ENCODE data around the gene NRXN2.

NRXN2 gene

GRCh38 chr11:64723117-64723906 lies at the start of gene NRXN2:
NRXN2 (minus strand) TSS chr11:64723197; CDS start chr11:64713699, 9,498 bp downstream.
- peak; percentile 63 for DNase-seq (ENCODE audit: low spot score)

GRCh38 chr11:64772303-64773018 lies 49.5 kb upstream of the NRXN2 start:
- no peak for DNase-seq (ENCODE audit: low spot score)

- DNase-seq (ENCODE audit: low spot score): no peak
These were observed 48.9 kb upstream of the NRXN2 start for GRCh38 chr11:64771861-64772260.

GRCh38 chr11:64770120-64770519 lies 47.1 kb upstream of the NRXN2 start:
- no peak for DNase-seq (ENCODE audit: low spot score)

GRCh38 chr11:64769283-64769682 lies 46.3 kb upstream of the NRXN2 start:
- no peak for DNase-seq (ENCODE audit: low spot score)

GRCh38 chr11:64768300-64768694 lies 45.3 kb upstream of the NRXN2 start:
- no peak for DNase-seq (ENCODE audit: low spot score)

- DNase-seq (ENCODE audit: low spot score): peak; percentile 75
These were observed 44.6 kb upstream of the NRXN2 start for GRCh38 chr11:64767344-64768299.

- DNase-seq (ENCODE audit: low spot score): no peak
These were observed 43.9 kb upstream of the NRXN2 start for GRCh38 chr11:64766881-64767280.

GRCh38 chr11:64765851-64766665 lies 43.1 kb upstream of the NRXN2 start:
- DNase-seq (ENCODE audit: low spot score): no peak

- DNase-seq (ENCODE audit: low spot score): no peak
These were observed 42.4 kb upstream of the NRXN2 start for GRCh38 chr11:64765291-64765850.

GRCh38 chr11:64764753-64765152 lies 41.8 kb upstream of the NRXN2 start:
- DNase-seq (ENCODE audit: low spot score): no peak

GRCh38 chr11:64764040-64764611 lies 41.1 kb upstream of the NRXN2 start:
- DNase-seq (ENCODE audit: low spot score): no peak

GRCh38 chr11:64763526-64764039 lies 40.6 kb upstream of the NRXN2 start:
- no peak for DNase-seq (ENCODE audit: low spot score)

GRCh38 chr11:64762674-64763525 lies 39.9 kb upstream of the NRXN2 start:
- DNase-seq (ENCODE audit: low spot score): peak; percentile 72

- DNase-seq (ENCODE audit: low spot score): no peak
These were observed 39.3 kb upstream of the NRXN2 start for GRCh38 chr11:64762277-64762673.

- no peak for DNase-seq (ENCODE audit: low spot score)
These were observed 37.9 kb upstream of the NRXN2 start for GRCh38 chr11:64760759-64761420.

GRCh38 chr11:64759722-64760719 lies 37.0 kb upstream of the NRXN2 start, which contains the start of gene PYGM:
PYGM (minus strand) TSS chr11:64759974; CDS start chr11:64759898, 76 bp downstream.
- no peak for DNase-seq (ENCODE audit: low spot score)

Measured in kidney capillary endothelial cell (primary cell).